IPS DF 19.7 (cell line): Measurements from ENCODE around the gene TCEA2.
"Not testable (repeated sequence)": the region's sequence is repeated elsewhere in the genome, so short reads cannot be mapped to it uniquely, and the experiment has no call there.

Experiments
- DNase-seq: peaks from one replicate; pipeline ENCODE4 v3.0.0-alpha.2; 2013; ENCODE audit warnings: low read depth, low spot score

The TCEA2 gene

GRCh38 chr20:64077541-64077875 lies 14.5 kb downstream of the TCEA2 start:
- no peak for DNase-seq

GRCh38 chr20:64077876-64078551 lies 15.0 kb downstream of the TCEA2 start:
- no peak for DNase-seq

GRCh38 chr20:64078934-64079272 lies 15.9 kb downstream of the TCEA2 start:
- no peak for DNase-seq

- no peak for DNase-seq
Measured at GRCh38 chr20:64079273-64080012, 16.4 kb downstream of the TCEA2 start, which contains the start of gene RGS19. Gene RGS19 (minus strand): TSS chr20:64079518. CDS start chr20:64076886, 2,632 bp downstream.

GRCh38 chr20:64080013-64080812 lies 17.2 kb downstream of the TCEA2 start, which contains the start of gene OPRL1:
Gene OPRL1 (plus strand): TSS chr20:64080082. CDS start chr20:64092721, 12,639 bp downstream.
- no peak for DNase-seq

- DNase-seq = no peak
Measured at GRCh38 chr20:64080813-64081623, 18.0 kb downstream of the TCEA2 start.

- DNase-seq = no peak
Measured at GRCh38 chr20:64081624-64081964, 18.6 kb downstream of the TCEA2 start.

- DNase-seq = no peak
Measured at GRCh38 chr20:64082126-64082731, 19.2 kb downstream of the TCEA2 start.

- DNase-seq = no peak
Measured at GRCh38 chr20:64082820-64083377, 19.9 kb downstream of the TCEA2 start.

GRCh38 chr20:64083378-64083803 lies 20.4 kb downstream of the TCEA2 start:
- DNase-seq = no peak

- no peak for DNase-seq
Measured at GRCh38 chr20:64083804-64084684, 21.0 kb downstream of the TCEA2 start, which contains the start of gene LKAAEAR1. Gene LKAAEAR1 (minus strand): TSS chr20:64084398. CDS start chr20:64084219, 179 bp downstream.

- DNase-seq = no peak
Measured at GRCh38 chr20:64084685-64085152, 21.7 kb downstream of the TCEA2 start.

- DNase-seq = no peak
Measured at GRCh38 chr20:64086801-64087200, 23.8 kb downstream of the TCEA2 start.

- DNase-seq = not testable (repeated sequence)
Measured at GRCh38 chr20:64087226-64087825, 24.3 kb downstream of the TCEA2 start.

GRCh38 chr20:64088586-64088985 lies 25.6 kb downstream of the TCEA2 start:
- not testable (repeated sequence) for DNase-seq

- no peak for DNase-seq
Measured at GRCh38 chr20:64090165-64090564, 27.2 kb downstream of the TCEA2 start.

- no peak for DNase-seq
Measured at GRCh38 chr20:64091340-64091739, 28.3 kb downstream of the TCEA2 start.

GRCh38 chr20:64091770-64092169 lies 28.8 kb downstream of the TCEA2 start:
- DNase-seq = no peak
